Left colon (tissue), 2 donors: ENCODE results near the gene DNM1. TPM values are rescaled to one million over a fixed set of nuclear protein-coding genes. Genes with fewer than 3 reads are reported as not detected.
"Not testable (repeated sequence)": the region's sequence is repeated elsewhere in the genome, so short reads cannot be mapped to it uniquely, and the experiment has no call there.

ENCODE experiments used
- ATAC-seq: fragments of 200-7000 bp; cut with Tn5 transposase; one replicate; pipeline ENCODE4 v1.9.1; 2020; ENCODE audit warnings: mild to moderate bottlenecking, moderate library complexity
- DNase-seq, 2 donors: peaks; one replicate each; pipeline ENCODE4 v3.0.0-alpha.2; 2020
- intact Hi-C, 2 donors: fragments of 100-400 bp; cut with DNase I in 1 of 2; cut with micrococcal nuclease in 1 of 2; formaldehyde crosslinking; loops; one replicate each; pipeline versions ENCODE4 v1.11.2 to v1.14.0; 2022; cut with DNase I, micrococcal nuclease
- total RNA-seq, 2 donors: library from RNA; stranded (reverse); fragmentation: NEBNext Ultra II Directional; extraction: Animal tissue kit (Norgen Biotek cat#: 25700); gene quantifications; one replicate each; pipeline ENCODE4 v1.2.1, GENCODE V29; 2021
- donor health status: DM: no; HTN: no; CAD: no.
- donor health status: DM: yes; HTN: yes; CAD: no.

The DNM1 gene
- total RNA-seq, 2 donors from 2014 or later = 3.8 to 7.8 TPM

DNA sequence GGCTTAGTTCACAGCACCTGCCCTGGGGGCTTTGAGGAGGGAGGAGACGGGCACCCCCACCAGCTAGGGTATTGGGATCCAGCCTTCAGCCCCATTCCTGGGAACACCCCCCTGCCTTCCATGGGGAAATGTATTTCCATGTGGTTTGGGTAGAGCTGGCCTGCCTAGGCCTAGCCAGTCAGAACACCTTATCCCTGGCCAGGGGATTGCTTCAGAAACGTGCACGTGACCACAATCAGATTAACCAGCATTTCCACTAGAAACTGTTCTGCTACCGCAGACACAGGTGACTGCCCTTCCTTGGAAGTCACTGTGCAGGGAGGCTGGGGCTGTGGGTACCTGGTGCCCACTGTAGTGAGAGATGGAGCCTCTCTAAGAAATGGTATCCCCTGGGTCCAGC, 29.1 kb upstream of the DNM1 start:
- DNase-seq (no peak), ATAC-seq (no peak)
- intact Hi-C loops = no loop called here

- DNase-seq = no peak
- intact Hi-C loops = no loop called here
- no peak for ATAC-seq
Measured at GRCh38 chr9:128175102-128175563, 28.0 kb upstream of the DNM1 start.

DNA sequence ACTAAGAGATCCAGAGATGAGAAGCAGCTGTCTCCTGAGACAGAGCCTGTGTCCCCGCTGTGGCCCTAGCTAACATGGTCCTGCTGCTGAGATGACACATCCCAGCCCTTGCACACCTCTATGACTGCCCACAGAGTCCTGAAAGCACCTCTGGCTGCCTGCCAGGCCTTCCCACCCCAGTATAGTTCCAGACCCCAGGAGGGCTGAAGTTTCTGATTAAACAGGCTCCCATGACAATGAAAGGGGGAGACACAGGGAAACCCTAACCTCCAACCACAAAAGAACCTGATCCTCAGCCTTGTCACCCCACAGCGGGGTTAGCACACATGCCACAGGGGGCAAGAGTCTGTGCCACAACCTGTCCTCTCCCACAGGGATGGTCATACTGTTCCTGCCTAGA, 27.5 kb upstream of the DNM1 start:
- intact Hi-C loops = no loop called here
- DNase-seq = no peak

DNA sequence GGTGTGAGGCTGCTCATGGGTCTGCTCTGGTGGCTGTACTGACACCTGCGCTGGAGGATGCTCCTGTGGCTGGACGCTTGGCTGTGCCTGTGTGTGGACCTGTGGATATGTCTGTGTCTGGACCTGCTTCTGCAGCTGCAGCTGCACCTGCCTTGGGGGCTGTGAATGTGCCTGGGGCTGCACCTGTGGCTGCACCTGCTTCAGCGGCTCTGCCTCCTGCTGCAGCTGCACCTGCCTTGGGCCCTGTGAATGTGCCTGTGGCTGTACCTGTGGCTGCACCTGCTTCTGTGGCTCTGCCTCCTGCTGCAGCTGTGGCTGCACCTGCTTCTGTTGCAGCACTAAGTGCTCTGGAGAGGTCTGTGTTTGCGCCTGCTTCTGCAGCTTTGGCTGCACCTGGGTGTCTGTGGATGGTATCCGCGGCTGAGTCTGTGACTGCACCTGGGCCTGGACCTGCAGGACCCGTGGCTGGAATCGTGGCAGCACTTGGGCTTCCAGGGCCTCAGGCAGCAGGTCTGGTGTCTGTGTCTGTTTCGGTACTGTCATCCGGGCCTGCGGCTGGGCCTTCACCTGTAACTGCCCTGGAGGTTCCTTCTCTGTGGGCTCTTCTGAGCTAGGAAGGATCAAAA, 24.3 kb upstream of the DNM1 start:
- intact Hi-C loops = no loop called here
- DNase-seq (no peak), ATAC-seq (no peak)

More for the DNA sequence above, 27.5 kb upstream of the DNM1 start:
- no peak for ATAC-seq

GRCh38 chr9:128180001-128180400, 23.2 kb upstream of the DNM1 start:
- ATAC-seq (no peak), DNase-seq (no peak)
- intact Hi-C loops = no loop called here

- ATAC-seq = no peak
- DNase-seq = no peak
- intact Hi-C loops = no loop called here
Measured at GRCh38 chr9:128180447-128180846, 22.7 kb upstream of the DNM1 start.

- intact Hi-C loops = not testable (repeated sequence)
- DNase-seq = peak in 1 of 2 donors; percentile 37
Measured at GRCh38 chr9:128181480-128181879, 21.7 kb upstream of the DNM1 start.

GRCh38 chr9:128182893-128183588, 20.1 kb upstream of the DNM1 start:
- no peak for ATAC-seq
- DNase-seq = no peak
- intact Hi-C loops = no loop called here

More at GRCh38 chr9:128181480-128181879, 21.7 kb upstream of the DNM1 start:
- not testable (repeated sequence) for ATAC-seq

- ATAC-seq (no peak), DNase-seq (no peak)
- intact Hi-C loops = no loop called here
Measured at GRCh38 chr9:128185979-128186965, 16.9 kb upstream of the DNM1 start.

GRCh38 chr9:128187361-128187760, 15.8 kb upstream of the DNM1 start:
- DNase-seq (no peak), ATAC-seq (no peak)
- intact Hi-C loops = no loop called here

DNA sequence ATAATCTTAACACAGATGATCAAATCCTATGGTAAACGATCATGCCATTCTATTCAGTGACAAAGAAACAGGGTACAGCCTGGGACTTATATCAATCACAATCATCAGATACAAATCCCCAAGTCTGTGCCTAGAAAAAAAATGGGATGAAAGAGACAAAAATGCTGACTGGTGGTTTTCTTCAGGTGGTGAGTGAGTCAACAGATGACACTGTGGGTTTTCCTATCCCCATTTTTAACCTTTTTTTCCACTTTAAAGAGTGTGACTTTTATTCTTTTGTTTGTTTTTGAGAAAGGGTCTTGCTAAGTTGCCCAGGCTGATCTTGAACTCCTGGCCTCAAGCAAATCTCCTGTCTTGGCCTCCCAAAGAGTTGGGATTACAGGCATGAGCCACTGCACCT, 15.0 kb upstream of the DNM1 start:
- ATAC-seq (no peak), DNase-seq (no peak)
- intact Hi-C loops = no loop called here

DNA sequence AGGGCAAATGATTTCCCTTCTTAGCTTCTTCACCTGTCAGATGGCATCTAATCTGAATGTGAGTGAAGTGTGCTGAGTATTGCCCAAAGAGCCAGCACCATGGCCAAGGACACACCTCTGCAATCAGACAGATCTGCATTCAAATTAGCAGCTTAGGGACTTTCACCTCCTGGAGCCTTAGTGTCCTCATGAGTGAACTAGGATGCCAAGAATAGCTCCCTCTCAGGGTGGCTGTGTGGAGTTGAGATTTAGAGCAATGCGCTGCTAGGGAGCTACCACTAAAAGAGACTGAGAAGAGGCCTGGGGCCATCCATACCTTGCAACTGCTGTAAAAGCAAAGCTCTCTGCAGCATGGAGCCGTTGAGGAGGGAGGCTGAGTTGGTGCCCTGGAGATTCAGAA, 13.2 kb upstream of the DNM1 start:
- intact Hi-C loops = no loop called here
- no peak for DNase-seq

GRCh38 chr9:128190516-128191405, 12.4 kb upstream of the DNM1 start:
- DNase-seq (peak in 1 of 2 donors; percentile 41), ATAC-seq (peak; percentile 2)
- intact Hi-C loops = no loop called here

More for the DNA sequence above, 13.2 kb upstream of the DNM1 start:
- no peak for ATAC-seq

DNA sequence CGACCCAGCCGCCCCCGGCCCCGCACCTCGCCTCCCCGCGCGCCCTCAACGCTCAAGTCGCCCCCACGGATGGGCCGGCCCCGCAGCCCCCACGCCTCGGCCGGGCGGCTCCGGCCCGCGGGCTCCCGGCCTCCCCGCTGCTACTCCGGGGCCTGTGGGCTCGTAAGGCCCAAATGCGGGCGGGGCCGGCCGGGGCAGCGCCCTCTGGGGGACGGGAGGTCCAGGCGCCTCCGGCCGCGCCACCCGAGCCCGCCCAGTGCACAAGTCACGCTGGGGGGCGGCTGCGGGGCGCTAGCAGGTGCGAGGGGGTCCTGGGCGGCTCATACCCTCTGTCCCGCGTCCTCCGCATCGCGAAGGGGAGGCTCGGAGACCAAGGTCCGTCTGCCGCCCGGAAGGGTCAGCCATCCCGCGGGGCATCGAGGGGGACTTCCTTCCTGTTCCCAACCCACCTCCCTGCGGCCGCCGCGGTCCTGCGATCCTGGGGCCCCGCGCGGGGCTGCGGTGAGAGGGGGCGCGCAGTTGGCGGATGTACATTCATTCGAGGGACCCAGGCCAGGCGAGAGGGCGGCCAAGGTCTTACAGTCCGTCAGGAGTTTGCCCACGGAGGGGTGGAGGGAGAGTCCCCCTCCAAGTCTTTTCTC, 11.7 kb upstream of the DNM1 start, which contains the start of gene CIZ1:
Gene CIZ1, minus strand, starts transcription at position 167 of the 641 bp plus-strand sequence. CDS start 715 bp downstream, outside the sequence.
- peak; percentile 64 to 82 for DNase-seq
- peak; percentile 75 for ATAC-seq
- intact Hi-C loops = no loop called here

DNA sequence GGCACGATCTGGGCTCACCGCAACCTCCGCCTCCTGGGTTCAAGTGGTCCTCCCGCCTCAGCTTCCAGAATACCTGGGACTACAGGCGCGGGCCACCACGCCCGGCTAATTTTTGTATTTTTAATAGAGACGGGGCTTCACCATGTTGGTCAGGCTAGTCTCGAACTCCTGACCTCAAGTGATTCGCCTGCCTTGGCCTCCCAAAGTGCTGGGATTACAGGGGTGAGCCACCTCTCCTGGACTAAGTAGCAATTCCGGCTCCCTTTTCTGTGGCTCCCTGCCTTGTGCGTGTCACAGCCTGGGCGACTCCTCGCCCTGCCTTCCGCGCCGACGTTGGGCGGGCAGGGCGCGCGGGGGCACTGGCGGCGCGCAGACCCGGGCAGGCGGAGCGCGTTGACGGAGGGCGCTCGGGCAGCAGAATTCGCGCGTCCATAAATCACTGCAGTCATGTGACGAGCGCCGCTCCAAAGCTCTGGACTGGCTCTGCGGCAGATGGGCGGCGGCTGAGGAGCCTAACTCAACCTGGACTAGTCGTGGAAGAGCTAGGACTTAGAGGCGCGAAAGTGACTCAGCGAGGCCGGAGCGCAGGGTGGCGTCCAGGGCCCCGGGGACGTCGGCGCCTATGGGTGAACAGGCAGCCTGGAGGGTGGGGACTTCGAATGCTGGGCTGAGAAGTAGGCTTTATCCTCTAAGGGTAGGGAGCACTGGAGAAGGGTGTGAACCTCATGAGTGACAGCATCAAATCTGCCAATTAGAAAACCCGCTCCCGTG, 10.4 kb upstream of the DNM1 start:
- intact Hi-C loops = no loop called here
- DNase-seq = peak; percentile 88 to 93
- ATAC-seq = peak; percentile 83

DNA sequence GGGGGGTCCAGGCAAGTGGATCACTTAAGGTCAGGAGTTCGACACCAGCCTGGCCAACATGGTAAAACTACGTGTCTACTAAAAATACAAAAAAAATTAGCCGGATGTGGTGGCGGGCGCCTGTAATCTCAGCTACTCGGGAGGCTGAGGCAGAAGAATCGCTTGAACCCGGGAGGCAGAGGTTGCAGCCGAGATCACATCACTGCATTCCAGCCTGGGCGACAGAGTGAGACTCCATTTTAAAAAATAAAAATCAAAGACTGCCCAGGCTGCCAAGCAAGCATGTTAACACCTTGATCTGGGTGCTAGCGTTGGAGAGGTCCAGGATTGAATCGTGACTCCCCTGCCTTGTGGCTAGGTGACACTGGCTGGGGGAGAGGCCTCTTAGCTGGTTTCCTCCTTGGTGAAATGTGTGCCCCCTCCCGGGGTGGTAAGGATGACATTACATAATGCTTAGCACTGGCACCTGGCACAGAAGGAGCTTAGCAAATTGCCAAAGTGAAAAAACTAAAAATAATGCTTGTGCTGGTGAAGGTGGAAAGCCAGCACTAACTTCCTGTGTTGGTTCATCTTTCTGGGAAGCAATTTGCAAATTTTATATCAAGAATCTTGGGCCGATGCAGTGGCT, 9.6 kb upstream of the DNM1 start:
- DNase-seq = no peak
- intact Hi-C loops = no loop called here
- ATAC-seq = no peak
